ENCODE data around the gene ATP6V1G2.

- no peak for TF ChIP-seq CTCF (tag by site-specific recombination; IDR thresholded peaks at IDR 0.05)
- no peak for TF ChIP-seq YY1 (tag by site-specific recombination; IDR thresholded peaks at IDR 0.05)
- TF ChIP-seq ZNF660 (tag by site-specific recombination; IDR thresholded peaks at IDR 0.05): no peak
- no peak for TF ChIP-seq ZNF324 (tag by site-specific recombination; IDR thresholded peaks at IDR 0.05)
Observed at GRCh38 chr6:31498748-31499147, 47.7 kb downstream of the ATP6V1G2 start.

Measured in HEK293 (cell line).